ACHN (cell line): ENCODE data around the gene TNNI3K.

Experiments used
- DNase-seq: peaks from one replicate; pipeline ENCODE4 v3.0.0-alpha.2; 2015
- in situ Hi-C: cut with HindIII; loops from 2 replicates; pipeline ENCODE4 v1.10.0; 2017; ENCODE audit warnings: low sequenced_read_pairs, low pct_ligation_motif_present, low pct_unique_long_range_greater_than_20kb

The TNNI3K gene

GRCh38 chr1:74467786-74468377, 232.7 kb downstream of the TNNI3K start:
- in situ Hi-C loops: no loop called here

GRCh38 chr1:74468982-74469603, 233.9 kb downstream of the TNNI3K start:
- in situ Hi-C loops: no loop called here
- DNase-seq: peak; percentile 46

More at GRCh38 chr1:74467786-74468377, 232.7 kb downstream of the TNNI3K start:
- DNase-seq: no peak

- DNase-seq: no peak
- in situ Hi-C loops: no loop called here
These were observed 235.1 kb downstream of the TNNI3K start for GRCh38 chr1:74470251-74470650.

GRCh38 chr1:74470936-74471335, 235.7 kb downstream of the TNNI3K start:
- no peak for DNase-seq
- in situ Hi-C loops: no loop called here

DNA sequence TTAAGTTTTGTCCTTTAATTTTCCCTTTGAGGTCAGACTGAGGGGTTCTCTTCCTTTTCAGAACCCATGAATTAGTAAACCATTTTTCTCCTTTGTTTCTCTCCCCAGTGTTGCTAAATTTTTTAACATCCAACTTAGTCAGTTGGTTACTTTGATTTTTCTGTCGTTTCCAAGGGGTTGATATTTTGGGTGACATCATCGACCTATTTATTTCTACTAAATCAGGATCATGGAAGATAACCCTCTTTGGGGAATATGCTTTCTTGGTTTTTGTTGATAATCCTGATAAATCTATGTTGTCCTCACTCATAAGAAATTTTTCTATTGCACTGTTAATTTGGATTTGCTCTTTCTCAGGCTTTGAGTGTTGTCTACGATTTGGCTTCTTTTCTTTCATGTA, 236.3 kb downstream of the TNNI3K start:
- in situ Hi-C loops: no loop called here
- no peak for DNase-seq

GRCh38 chr1:74474585-74474984, 239.4 kb downstream of the TNNI3K start:
- in situ Hi-C loops: no loop called here
- no peak for DNase-seq

DNA sequence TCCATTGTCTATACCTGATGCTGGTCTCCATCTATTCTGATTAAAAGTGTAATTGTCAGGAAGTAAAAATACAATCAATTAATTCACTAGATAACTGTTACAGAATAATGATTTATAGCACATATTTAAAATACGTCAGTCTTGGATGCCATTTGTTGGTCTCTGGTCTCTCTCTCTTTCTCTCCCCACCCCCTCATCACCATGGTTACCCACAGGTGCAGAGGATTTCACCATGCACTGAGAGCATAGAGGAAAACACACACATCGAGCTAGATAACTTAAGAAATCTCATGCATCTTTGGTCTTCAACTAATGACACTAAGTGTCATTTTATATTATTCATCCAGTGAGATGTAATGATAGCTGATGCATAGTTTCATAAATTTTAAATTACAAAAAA, 243.8 kb downstream of the TNNI3K start:
- in situ Hi-C loops: no loop called here
- no peak for DNase-seq

DNA sequence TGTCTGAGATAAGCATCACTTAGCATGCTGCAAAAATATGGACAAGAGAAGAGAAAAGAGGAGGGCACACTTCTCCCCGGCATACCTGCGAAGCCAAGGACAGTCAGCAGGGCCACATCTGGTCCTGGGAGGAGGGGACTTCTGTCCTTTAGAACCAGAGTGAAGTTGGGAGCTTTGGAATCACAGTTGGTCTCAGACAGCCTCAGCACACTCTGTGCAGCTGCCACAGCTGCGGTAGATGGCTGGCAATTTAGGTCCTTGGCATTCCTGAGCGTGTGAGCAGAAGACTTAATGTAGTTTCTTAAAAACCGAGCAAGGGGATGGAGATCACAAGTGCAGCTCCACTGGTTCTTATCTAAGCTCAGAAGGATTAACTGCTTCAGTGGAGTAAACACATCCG, 244.9 kb downstream of the TNNI3K start:
- in situ Hi-C loops: no loop called here
- no peak for DNase-seq

GRCh38 chr1:74481607-74482006, 246.4 kb downstream of the TNNI3K start:
- DNase-seq: no peak

GRCh38 chr1:74485622-74486021, 250.4 kb downstream of the TNNI3K start:
- in situ Hi-C loops: no loop called here
- DNase-seq: no peak

More at GRCh38 chr1:74481607-74482006, 246.4 kb downstream of the TNNI3K start:
- in situ Hi-C loops: no loop called here

- in situ Hi-C loops: no loop called here
- DNase-seq: no peak
These were observed 250.8 kb downstream of the TNNI3K start for GRCh38 chr1:74486036-74486435.

DNA sequence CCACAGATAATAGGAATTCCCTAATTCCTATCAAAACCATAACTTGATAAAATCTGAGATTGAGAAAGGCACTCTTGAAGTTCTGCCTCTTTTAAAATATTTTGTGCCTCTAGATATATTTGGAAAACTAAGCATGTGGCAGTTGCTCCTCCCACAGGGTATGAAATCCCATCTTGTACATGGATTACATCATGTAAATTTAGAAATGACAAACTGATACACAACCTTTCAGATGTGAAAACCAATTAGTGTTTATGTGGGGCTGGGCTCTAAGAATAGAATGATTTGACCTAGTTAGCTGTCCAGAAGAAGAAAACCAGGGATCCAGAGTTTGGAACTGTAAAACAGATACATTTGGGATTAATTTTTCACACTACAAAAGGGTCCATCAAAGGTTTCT, 261.5 kb downstream of the TNNI3K start:
- in situ Hi-C loops: no loop called here
- DNase-seq: no peak

DNA sequence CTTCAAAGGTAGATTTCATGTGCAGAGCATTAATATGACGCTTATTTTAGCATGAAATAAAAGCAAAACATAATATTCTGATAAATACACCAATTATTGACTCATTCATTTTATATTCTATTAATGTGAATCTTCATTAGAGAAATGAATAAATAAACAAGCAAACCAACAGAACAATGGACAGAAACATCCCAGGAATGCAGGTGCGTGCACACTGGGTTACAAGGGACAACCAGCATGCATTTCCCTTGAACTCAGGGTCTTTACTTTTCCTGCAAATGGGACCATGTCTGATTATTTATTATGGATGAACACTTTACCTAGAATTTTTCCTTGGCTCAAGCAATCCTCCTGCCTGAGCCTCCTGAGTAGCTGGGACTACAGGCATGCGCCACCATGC, 263.7 kb downstream of the TNNI3K start:
- DNase-seq: no peak
- in situ Hi-C loops: no loop called here

GRCh38 chr1:74502432-74502831, 267.2 kb downstream of the TNNI3K start:
- in situ Hi-C loops: no loop called here

GRCh38 chr1:74502858-74503257, 267.7 kb downstream of the TNNI3K start:
- no peak for DNase-seq

More at GRCh38 chr1:74502432-74502831, 267.2 kb downstream of the TNNI3K start:
- DNase-seq: peak; percentile 26

DNA sequence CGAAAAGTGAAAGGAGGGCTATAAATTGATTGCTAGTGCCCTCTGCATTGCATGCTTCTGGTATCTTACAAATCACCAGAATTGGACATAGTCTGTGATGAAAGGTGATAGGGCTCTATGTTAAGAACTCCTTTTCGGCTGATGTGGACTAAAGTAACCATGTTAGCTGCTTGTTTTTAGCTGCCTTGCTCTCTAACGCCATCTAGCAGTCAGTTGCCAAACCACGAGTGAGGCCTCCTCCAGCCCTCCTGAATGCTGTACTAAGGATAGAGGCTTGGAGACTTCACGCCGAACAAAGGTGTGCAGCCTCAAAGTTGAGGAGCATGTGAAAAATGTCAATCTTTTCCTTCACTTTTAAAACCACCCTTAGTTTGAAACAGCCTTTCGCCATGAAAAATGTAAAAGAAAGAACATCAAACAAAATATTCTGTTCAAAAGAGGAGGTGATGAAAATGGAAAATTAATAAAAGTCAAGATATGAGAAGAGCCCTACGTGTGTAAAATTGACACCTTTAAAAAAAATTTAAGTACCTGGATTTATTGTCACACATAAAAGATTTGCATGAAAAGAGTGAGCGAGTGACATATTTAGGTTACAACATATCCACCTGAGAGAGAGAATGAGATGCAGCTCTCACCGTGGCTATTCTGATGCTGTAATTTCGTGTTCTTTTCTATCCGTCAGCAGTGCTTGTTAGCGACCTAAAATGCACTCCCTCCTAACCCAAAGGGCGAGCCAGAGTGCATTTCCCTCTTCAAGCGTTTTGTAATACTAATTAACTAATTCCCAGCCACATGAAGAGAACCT, 269.1 kb downstream of the TNNI3K start:
- in situ Hi-C loops: no loop called here
- peak; percentile 52 for DNase-seq

More at GRCh38 chr1:74502858-74503257, 267.7 kb downstream of the TNNI3K start:
- in situ Hi-C loops: no loop called here

GRCh38 chr1:74504933-74505512, 269.8 kb downstream of the TNNI3K start:
- no peak for DNase-seq
- in situ Hi-C loops: no loop called here

GRCh38 chr1:74505928-74506710, 270.9 kb downstream of the TNNI3K start:
- no peak for DNase-seq
- in situ Hi-C loops: no loop called here

GRCh38 chr1:74508449-74508848, 273.3 kb downstream of the TNNI3K start:
- no peak for DNase-seq
- in situ Hi-C loops: no loop called here
